ENCODE measurements around the gene IL18. TPM values are rescaled to one million over a fixed set of nuclear protein-coding genes. Genes with fewer than 3 reads are reported as not detected.
"Not testable (repeated sequence)": the region's sequence is repeated elsewhere in the genome, so short reads cannot be mapped to it uniquely, and the experiment has no call there.

The IL18 gene
- total RNA-seq, 1 experiment from 2014 or later = 61.6 TPM

DNA sequence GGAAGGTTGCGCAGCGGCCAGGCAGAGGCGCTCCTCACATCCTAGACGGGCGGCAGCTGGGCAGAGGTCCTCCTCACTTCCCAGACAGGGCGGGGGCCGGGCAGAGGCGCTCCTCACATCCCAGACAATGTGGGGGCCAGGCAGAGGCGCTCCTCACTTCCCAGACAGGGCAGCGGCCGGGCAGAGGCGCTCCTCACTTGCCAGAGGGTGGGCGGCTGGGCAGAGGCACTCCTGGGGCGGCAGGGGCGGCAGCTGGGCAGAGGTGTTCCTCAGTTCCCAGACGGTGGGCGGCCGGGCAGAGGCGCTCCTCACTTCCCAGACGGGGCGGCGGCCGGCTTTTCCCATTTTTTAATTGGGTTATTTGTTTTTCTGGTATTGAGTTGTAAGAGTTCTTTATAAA, 42.2 kb upstream of the IL18 start:
- Histone ChIP-seq H3K36me3 (ENCODE audit: low read depth, low read length) (no peaks in the 10 kb centered on the region), H3K4me3 (ENCODE audit: low read length) (no peak overlapping the region), H3K4me2 (ENCODE audit: low read length) (no peak overlapping the region), H3K9ac (ENCODE audit: low read length) (no peak overlapping the region), H3K27ac (ENCODE audit: low read length) (no peak overlapping the region), H3K4me1 (ENCODE audit: insufficient read depth, low read length) (no peaks in the 10 kb centered on the region), H3K27me3 (ENCODE audit: low read length) (no peaks in the 10 kb centered on the region), H3K79me2 (ENCODE audit: low read length) (no peaks in the 10 kb centered on the region), H3K9me3 (ENCODE audit: low read length) (0 out of 2 replicates have a peak, but pooled peaks cover 5% of the 10 kb centered on the region), H4K20me1 (ENCODE audit: low read length) (no peaks in the 10 kb centered on the region), H3K9me2 (replicated peaks; ENCODE audit: low read length) (no peaks in the 10 kb centered on the region), H2AFZ (ENCODE audit: low read length) (no peak overlapping the region), H3F3A (ENCODE audit: low read length, unreplicated experiment) (no peaks in the 10 kb centered on the region)
- no TSS peak for BruUV-seq (replicated peaks)
- intact Hi-C loops (cut with micrococcal nuclease) = no loop called here
- CTCF ChIA-PET = no interaction called here
- ATAC-seq (no peak), DNase-seq (no peak)
- no peak for TF ChIP-seq EZH2 (IDR thresholded peaks at IDR 0.05; ENCODE audit: low read length, unreplicated experiment)
- no peak for TF ChIP-seq EZH2phosphoT487 (IDR thresholded peaks at IDR 0.05; ENCODE audit: borderline replicate concordance, low read length)
- TF ChIP-seq, protein P1, sequence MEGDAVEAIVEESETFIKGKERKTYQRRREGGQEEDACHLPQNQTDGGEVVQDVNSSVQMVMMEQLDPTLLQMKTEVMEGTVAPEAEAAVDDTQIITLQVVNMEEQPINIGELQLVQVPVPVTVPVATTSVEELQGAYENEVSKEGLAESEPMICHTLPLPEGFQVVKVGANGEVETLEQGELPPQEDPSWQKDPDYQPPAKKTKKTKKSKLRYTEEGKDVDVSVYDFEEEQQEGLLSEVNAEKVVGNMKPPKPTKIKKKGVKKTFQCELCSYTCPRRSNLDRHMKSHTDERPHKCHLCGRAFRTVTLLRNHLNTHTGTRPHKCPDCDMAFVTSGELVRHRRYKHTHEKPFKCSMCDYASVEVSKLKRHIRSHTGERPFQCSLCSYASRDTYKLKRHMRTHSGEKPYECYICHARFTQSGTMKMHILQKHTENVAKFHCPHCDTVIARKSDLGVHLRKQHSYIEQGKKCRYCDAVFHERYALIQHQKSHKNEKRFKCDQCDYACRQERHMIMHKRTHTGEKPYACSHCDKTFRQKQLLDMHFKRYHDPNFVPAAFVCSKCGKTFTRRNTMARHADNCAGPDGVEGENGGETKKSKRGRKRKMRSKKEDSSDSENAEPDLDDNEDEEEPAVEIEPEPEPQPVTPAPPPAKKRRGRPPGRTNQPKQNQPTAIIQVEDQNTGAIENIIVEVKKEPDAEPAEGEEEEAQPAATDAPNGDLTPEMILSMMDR (conservative IDR thresholded peaks at IDR 0.05; ENCODE audit: low read depth, low read length) = no peak
- POLR2A ChIA-PET (ENCODE audit: unreplicated experiment) = no interaction called here

DNA sequence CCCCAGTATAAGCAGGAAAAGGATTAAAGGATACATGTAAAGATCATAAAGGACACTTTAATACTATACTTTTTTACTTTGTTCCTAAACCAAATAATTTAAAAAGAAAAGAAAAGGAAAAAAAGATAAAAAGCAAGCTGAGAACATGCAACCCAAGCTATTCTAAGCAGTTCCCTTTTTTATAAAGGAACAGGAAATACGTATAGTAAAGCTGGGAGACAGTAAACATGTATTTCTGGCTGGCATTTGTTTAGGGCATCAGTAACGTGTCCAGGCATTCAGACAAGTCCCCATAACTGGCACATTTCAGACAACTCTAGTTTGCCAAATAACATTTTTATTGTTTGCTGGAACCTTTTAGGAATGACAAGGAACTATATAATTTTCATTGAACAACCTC, 36.4 kb upstream of the IL18 start:
- no peaks in the 10 kb centered on the region for H3K9me2 ChIP-seq (replicated peaks; ENCODE audit: low read length)
- peaks cover 5% of the 10 kb centered on the region; the same call in 1 of the 2 replicates for H3K4me1 ChIP-seq (ENCODE audit: insufficient read depth, low read length)
- no peak for TF ChIP-seq EZH2phosphoT487 (IDR thresholded peaks at IDR 0.05; ENCODE audit: borderline replicate concordance, low read length)
- TF ChIP-seq EZH2 (IDR thresholded peaks at IDR 0.05; ENCODE audit: low read length, unreplicated experiment) = no peak
- TF ChIP-seq, protein P1 (conservative IDR thresholded peaks at IDR 0.05; ENCODE audit: low read depth, low read length) = no peak
- H2AFZ ChIP-seq (ENCODE audit: low read length) = no peak overlapping the region
- CTCF ChIA-PET = interaction anchor here (0.7 kb wide), 1 partner anchor 28 kb away, joined by 3 read pairs; no protein-coding TSS in a partner anchor
- no peak overlapping the region for H3K4me3 ChIP-seq (ENCODE audit: low read length)
- no peak overlapping the region for H3K9ac ChIP-seq (ENCODE audit: low read length)
- no peaks in the 10 kb centered on the region for H4K20me1 ChIP-seq (ENCODE audit: low read length)
- no peaks in the 10 kb centered on the region for H3F3A ChIP-seq (ENCODE audit: low read length, unreplicated experiment)
- H3K4me2 ChIP-seq (ENCODE audit: low read length) = no peak overlapping the region
- H3K27ac ChIP-seq (ENCODE audit: low read length) = no peak overlapping the region
- BruUV-seq (replicated peaks) = no TSS peak
- H3K9me3 ChIP-seq (ENCODE audit: low read length) = no peaks in the 10 kb centered on the region
- ATAC-seq = no peak
- POLR2A ChIA-PET (ENCODE audit: unreplicated experiment) = no interaction called here
- intact Hi-C loops (cut with micrococcal nuclease) = no loop called here
- no peaks in the 10 kb centered on the region for H3K36me3 ChIP-seq (ENCODE audit: low read depth, low read length)
- DNase-seq = no peak
- no peaks in the 10 kb centered on the region for H3K79me2 ChIP-seq (ENCODE audit: low read length)
- H3K27me3 ChIP-seq (ENCODE audit: low read length) = no peaks in the 10 kb centered on the region

- CTCF ChIA-PET; DNase-seq; H3K79me2 ChIP-seq (ENCODE audit: low read length); ATAC-seq; H3K4me3 ChIP-seq (ENCODE audit: low read length); H3K27me3 ChIP-seq (ENCODE audit: low read length); POLR2A ChIA-PET (ENCODE audit: unreplicated experiment); H3F3A ChIP-seq (ENCODE audit: low read length, unreplicated experiment); H3K9me2 ChIP-seq (replicated peaks; ENCODE audit: low read length); H3K4me2 ChIP-seq (ENCODE audit: low read length); intact Hi-C loops (cut with micrococcal nuclease); H3K9me3 ChIP-seq (ENCODE audit: low read length); H3K36me3 ChIP-seq (ENCODE audit: low read depth, low read length); H3K27ac ChIP-seq (ENCODE audit: low read length); H4K20me1 ChIP-seq (ENCODE audit: low read length); BruUV-seq (replicated peaks); H3K9ac ChIP-seq (ENCODE audit: low read length); H2AFZ ChIP-seq (ENCODE audit: low read length); H3K4me1 ChIP-seq (ENCODE audit: insufficient read depth, low read length): not testable (repeated sequence)
These were observed 35.2 kb upstream of the IL18 start for GRCh38 chr11:112199101-112199500.
